ENCODE data around the gene CALHM5.

The CALHM5 gene

GRCh38 chr6:116542426-116542825, 31.0 kb downstream of the CALHM5 start:
- POLR2A ChIA-PET = interaction anchor here (1.8 kb wide), 1 partner anchor 263 kb away, joined by 5 read pairs; the partner anchor contains the start of gene TSPYL1
- TF ChIP-seq ZNF214 (tag by site-specific recombination; IDR thresholded peaks at IDR 0.05; ENCODE audit: borderline replicate concordance) (no peak), ZBTB48 (tag by site-specific recombination; IDR thresholded peaks at IDR 0.05) (no peak), ZFP69B (tag by site-specific recombination; IDR thresholded peaks at IDR 0.05) (no peak), ZNF138 (tag by site-specific recombination; IDR thresholded peaks at IDR 0.05; ENCODE audit: borderline replicate concordance) (no peak), ZNF157 (tag by site-specific recombination; IDR thresholded peaks at IDR 0.05) (no peak), OSR2 (tag by site-specific recombination; IDR thresholded peaks at IDR 0.05) (no peak), ZNF19 (tag by site-specific recombination; IDR thresholded peaks at IDR 0.05; ENCODE audit: low read depth) (no peak), FEZF1 (tag by site-specific recombination; IDR thresholded peaks at IDR 0.05) (no peak), ZNF488 (tag by site-specific recombination; IDR thresholded peaks at IDR 0.05) (no peak), ZNF521 (tag by site-specific recombination; IDR thresholded peaks at IDR 0.05) (no peak), KLF10 (tag by site-specific recombination; IDR thresholded peaks at IDR 0.05) (no peak), SP7 (tag by site-specific recombination; IDR thresholded peaks at IDR 0.05) (no peak), KLF17 (tag by site-specific recombination; IDR thresholded peaks at IDR 0.05) (no peak)
- TF ChIP-seq, protein P1, sequence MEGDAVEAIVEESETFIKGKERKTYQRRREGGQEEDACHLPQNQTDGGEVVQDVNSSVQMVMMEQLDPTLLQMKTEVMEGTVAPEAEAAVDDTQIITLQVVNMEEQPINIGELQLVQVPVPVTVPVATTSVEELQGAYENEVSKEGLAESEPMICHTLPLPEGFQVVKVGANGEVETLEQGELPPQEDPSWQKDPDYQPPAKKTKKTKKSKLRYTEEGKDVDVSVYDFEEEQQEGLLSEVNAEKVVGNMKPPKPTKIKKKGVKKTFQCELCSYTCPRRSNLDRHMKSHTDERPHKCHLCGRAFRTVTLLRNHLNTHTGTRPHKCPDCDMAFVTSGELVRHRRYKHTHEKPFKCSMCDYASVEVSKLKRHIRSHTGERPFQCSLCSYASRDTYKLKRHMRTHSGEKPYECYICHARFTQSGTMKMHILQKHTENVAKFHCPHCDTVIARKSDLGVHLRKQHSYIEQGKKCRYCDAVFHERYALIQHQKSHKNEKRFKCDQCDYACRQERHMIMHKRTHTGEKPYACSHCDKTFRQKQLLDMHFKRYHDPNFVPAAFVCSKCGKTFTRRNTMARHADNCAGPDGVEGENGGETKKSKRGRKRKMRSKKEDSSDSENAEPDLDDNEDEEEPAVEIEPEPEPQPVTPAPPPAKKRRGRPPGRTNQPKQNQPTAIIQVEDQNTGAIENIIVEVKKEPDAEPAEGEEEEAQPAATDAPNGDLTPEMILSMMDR (tag by site-specific recombination; IDR thresholded peaks at IDR 0.05) = no peak
- TF ChIP-seq, protein P2, sequence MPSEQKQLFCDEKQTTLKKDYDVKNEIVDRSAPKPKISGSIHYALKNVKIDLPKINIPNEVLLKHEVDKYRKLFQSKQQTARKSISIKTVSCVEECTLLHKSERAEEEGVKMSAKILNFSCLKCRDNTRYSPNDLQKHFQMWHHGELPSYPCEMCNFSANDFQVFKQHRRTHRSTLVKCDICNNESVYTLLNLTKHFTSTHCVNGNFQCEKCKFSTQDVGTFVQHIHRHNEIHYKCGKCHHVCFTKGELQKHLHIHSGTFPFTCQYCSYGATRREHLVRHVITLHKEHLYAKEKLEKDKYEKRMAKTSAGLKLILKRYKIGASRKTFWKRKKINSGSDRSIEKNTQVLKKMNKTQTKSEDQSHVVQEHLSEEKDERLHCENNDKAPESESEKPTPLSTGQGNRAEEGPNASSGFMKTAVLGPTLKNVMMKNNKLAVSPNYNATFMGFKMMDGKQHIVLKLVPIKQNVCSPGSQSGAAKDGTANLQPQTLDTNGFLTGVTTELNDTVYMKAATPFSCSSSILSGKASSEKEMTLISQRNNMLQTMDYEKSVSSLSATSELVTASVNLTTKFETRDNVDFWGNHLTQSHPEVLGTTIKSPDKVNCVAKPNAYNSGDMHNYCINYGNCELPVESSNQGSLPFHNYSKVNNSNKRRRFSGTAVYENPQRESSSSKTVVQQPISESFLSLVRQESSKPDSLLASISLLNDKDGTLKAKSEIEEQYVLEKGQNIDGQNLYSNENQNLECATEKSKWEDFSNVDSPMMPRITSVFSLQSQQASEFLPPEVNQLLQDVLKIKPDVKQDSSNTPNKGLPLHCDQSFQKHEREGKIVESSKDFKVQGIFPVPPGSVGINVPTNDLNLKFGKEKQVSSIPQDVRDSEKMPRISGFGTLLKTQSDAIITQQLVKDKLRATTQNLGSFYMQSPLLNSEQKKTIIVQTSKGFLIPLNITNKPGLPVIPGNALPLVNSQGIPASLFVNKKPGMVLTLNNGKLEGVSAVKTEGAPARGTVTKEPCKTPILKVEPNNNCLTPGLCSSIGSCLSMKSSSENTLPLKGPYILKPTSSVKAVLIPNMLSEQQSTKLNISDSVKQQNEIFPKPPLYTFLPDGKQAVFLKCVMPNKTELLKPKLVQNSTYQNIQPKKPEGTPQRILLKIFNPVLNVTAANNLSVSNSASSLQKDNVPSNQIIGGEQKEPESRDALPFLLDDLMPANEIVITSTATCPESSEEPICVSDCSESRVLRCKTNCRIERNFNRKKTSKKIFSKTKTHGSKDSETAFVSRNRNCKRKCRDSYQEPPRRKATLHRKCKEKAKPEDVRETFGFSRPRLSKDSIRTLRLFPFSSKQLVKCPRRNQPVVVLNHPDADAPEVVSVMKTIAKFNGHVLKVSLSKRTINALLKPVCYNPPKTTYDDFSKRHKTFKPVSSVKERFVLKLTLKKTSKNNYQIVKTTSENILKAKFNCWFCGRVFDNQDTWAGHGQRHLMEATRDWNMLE (tag by site-specific recombination; conservative IDR thresholded peaks at IDR 0.05; ENCODE audit: low read depth) = no peak
- CTCF ChIA-PET = interaction anchor here (0.7 to 6.9 kb wide), 7 partner anchors 9 to 304 kb away, joined by 3 to 63 read pairs (median 10); partner anchors contain the start of gene CALHM5

DNA sequence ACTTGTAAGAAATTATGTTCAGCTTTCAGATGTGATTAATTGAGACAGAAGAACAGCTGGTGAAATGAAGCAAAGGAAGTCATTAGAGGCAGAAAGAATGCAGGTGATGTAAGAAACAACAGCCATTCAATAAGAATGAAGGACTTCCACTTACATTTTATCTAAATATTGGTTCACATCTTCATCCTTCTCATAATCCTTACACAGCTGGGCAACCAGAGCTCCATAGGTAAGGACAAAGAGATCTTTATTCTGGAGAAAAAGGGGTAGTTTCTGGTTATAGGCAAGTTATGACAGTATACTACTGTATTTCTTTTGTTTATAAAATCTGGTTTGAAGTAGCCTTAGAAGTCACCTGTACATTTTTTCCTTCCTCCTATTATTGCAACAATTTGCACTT, 31.7 kb downstream of the CALHM5 start:
- CTCF ChIA-PET = interaction anchor here (0.6 to 6.9 kb wide), 4 partner anchors 16 to 170 kb away, joined by 3 to 63 read pairs (median 4); partner anchors contain the start of gene CALHM5
- H3K36me3 ChIP-seq (ENCODE audit: control insufficient read depth in 2 of 2, insufficient read depth in 1 of 2, low read length in 2 of 2) = no peaks in the 10 kb centered on the region
- no peaks in the 10 kb centered on the region for H3K9me3 ChIP-seq (ENCODE audit: control insufficient read depth, insufficient read depth, low read depth, low read length)
- POLR2A ChIA-PET = no interaction called here
- H3K27ac ChIP-seq (ENCODE audit: extremely low read depth, low read depth, low read length) = no peak overlapping the region
- no peak overlapping the region for H3K4me3 ChIP-seq (ENCODE audit: low read depth, low read length)
- no peaks in the 10 kb centered on the region for H3K4me1 ChIP-seq (ENCODE audit: control insufficient read depth, insufficient read depth, low read length)
- TF ChIP-seq ZNF548 (tag by site-specific recombination; IDR thresholded peaks at IDR 0.05) (no peak), ZNF639 (tag by site-specific recombination; IDR thresholded peaks at IDR 0.05) (no peak), ZSCAN23 (tag by site-specific recombination; IDR thresholded peaks at IDR 0.05) (no peak), ZNF202 (tag by site-specific recombination; IDR thresholded peaks at IDR 0.05; ENCODE audit: borderline replicate concordance) (no peak), ZNF596 (tag by site-specific recombination; IDR thresholded peaks at IDR 0.05) (no peak), ZNF660 (tag by site-specific recombination; IDR thresholded peaks at IDR 0.05) (no peak), SCRT2 (tag by site-specific recombination; IDR thresholded peaks at IDR 0.05) (no peak), ZNF830 (tag by site-specific recombination; IDR thresholded peaks at IDR 0.05; ENCODE audit: low read depth) (no peak), ZNF112 (tag by site-specific recombination; IDR thresholded peaks at IDR 0.05) (no peak), ZNF521 (tag by site-specific recombination; IDR thresholded peaks at IDR 0.05) (no peak), ZNF404 (tag by site-specific recombination; IDR thresholded peaks at IDR 0.05) (no peak)

More at GRCh38 chr6:116542426-116542825, 31.0 kb downstream of the CALHM5 start:
- Histone ChIP-seq H3K9me3 (ENCODE audit: control insufficient read depth, insufficient read depth, low read depth, low read length) (no peaks in the 10 kb centered on the region), H3K36me3 (ENCODE audit: control insufficient read depth in 2 of 2, insufficient read depth in 1 of 2, low read length in 2 of 2) (no peaks in the 10 kb centered on the region), H3K27ac (ENCODE audit: extremely low read depth, low read depth, low read length) (no peak overlapping the region), H3K4me3 (ENCODE audit: low read depth, low read length) (no peak overlapping the region), H3K4me1 (ENCODE audit: control insufficient read depth, insufficient read depth, low read length) (no peaks in the 10 kb centered on the region)
